Lung (tissue), 12 donors: ENCODE measurements around the gene TUSC2. TPM values are rescaled to one million over a fixed set of nuclear protein-coding genes. Genes with fewer than 3 reads are reported as not detected.

Experiments
- ATAC-seq: fragments of 200-7000 bp; cut with Tn5 transposase; one replicate; pipeline ENCODE4 v1.9.1; 2020; ENCODE audit warnings: moderate number of reproducible peaks; ENCODE audit not compliant: insufficient read depth, low FRiP score
- DNase-seq, 3 donors: peaks; one replicate each; pipeline ENCODE4 v3.0.0-alpha.2; 2013 to 2017
- H3K27ac ChIP-seq, 2 donors: one replicate each; pipeline ENCODE4 v1.5.1; 2013; ENCODE audit warnings: mild to moderate bottlenecking in 2 of 2, moderate library complexity in 2 of 2, control low read depth in 1 of 2, inconsistent platforms in 1 of 2, low read depth in 1 of 2, low read length in 1 of 2
- H3K27me3 ChIP-seq, 3 donors: one replicate each; pipeline ENCODE4 v1.5.1; 2013; ENCODE audit warnings: low read length in 2 of 3; ENCODE audit not compliant: control insufficient read depth in 3 of 3, insufficient read depth in 3 of 3
- H3K36me3 ChIP-seq, 4 donors: one replicate each; pipeline ENCODE4 v1.5.1; 2013; ENCODE audit warnings: low read length in 4 of 4, mild to moderate bottlenecking in 1 of 4, moderate library complexity in 1 of 4; ENCODE audit not compliant: control insufficient read depth in 4 of 4, insufficient read depth in 4 of 4
- H3K4me1 ChIP-seq, 5 donors: one replicate each; pipeline ENCODE4 v1.5.1; 2013; ENCODE audit warnings: low read length in 5 of 5, mild to moderate bottlenecking in 2 of 5, moderate library complexity in 1 of 5; ENCODE audit not compliant: control insufficient read depth in 5 of 5, insufficient read depth in 5 of 5
- H3K4me3 ChIP-seq: one replicate; pipeline ENCODE4 v1.5.1; 2013; ENCODE audit warnings: mild to moderate bottlenecking, control low read depth, moderate library complexity
- H3K9ac ChIP-seq, 2 donors: one replicate each; pipeline ENCODE4 v1.5.1; 2013; ENCODE audit warnings: low read length in 2 of 2, control low read depth in 1 of 2; ENCODE audit not compliant: insufficient read depth in 1 of 2
- H3K9me3 ChIP-seq, 4 donors: one replicate each; pipeline ENCODE4 v1.5.1; 2013; ENCODE audit warnings: low read length in 3 of 4, mild to moderate bottlenecking in 1 of 4, moderate library complexity in 1 of 4; ENCODE audit not compliant: control insufficient read depth in 4 of 4, insufficient read depth in 3 of 4
- WGBS, 2 donors: extraction: QIAGEN DNeasy Blood & Tissue Kit; methylation state at CpG; one replicate each; pipeline ENCODE4 v1.1.7; 2013; 5-methylcytosine and 5-hydroxymethylcytosine counted together
- polyA plus RNA-seq, 2 donors: library from polyadenylated mRNA; stranded (reverse); fragments of 200-250 nt; gene quantifications; one replicate each; pipeline ENCODE4 v1.2.1, GENCODE V29; 2013
- total RNA-seq, 2 donors: library from RNA; depleted of rRNA in 1 of 2; stranded (reverse); fragments of >200 nt in 1 of 2; gene quantifications; one replicate each; pipeline ENCODE4 v1.2.1, GENCODE V29; 2014 to 2021
- TF ChIP-seq, protein P1 (sequence below): IDR thresholded peaks from 2 replicates; pipeline ENCODE4 v1.5.1; 2012; ENCODE audit warnings: mild to moderate bottlenecking; ENCODE audit errors: control extremely low read depth, extremely low read depth
- donor health status: control.
- donor health status: control.
- donor health status: Bipolar disorder and iron deficiency.
- donor health status: healthy.
- donor health status: DM: yes; HTN: yes; CAD: no.

TUSC2 gene
- total and polyA plus RNA-seq, 4 donors, result 11.1 to 54.5 (median 30.5) TPM

DNA sequence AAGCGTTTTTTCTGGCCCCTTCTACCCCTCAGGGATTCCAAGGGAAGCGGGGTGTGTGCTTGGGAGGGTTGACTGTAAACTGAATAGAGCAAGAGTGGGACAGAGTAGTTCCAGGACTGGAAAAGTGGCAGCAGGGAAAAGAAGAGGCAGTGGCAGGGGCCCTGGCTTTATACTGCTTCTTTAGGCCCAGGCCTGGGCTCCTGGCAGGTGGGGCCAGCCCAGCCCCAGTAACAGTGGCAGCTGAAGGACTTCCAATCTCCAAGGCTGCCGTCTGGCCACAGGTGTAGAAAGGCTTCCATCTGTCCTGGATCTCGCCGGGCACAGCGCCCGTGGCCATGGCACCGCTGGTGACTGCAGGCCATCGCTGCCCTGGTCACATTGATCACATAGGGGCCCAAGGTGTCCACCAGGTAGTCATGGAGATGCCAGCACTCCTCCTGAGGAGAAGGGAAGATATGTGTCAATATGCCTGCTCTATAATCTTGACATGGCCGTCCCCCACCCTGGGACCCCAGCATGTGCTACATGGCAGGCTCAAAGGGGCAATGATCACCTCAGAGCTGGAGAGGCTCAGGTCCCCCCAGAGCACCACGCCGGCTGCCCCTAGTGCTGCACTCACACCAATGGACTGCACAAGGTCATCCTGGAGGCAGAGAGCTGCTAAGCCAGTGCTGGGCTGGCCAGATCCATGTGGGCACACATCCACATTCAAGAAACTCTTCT, 34.8 kb downstream of the TUSC2 start:
- no peak for ATAC-seq
- no peak overlapping the region for H3K4me3 ChIP-seq
- H3K27ac ChIP-seq, result peak overlapping the region; percentile 74 to 94
- DNase-seq, result peak in 1 of 3 donors; percentile 10
- H3K27me3 ChIP-seq, result no peaks in the 10 kb centered on the region
- H3K9me3 ChIP-seq, result no peaks in the 10 kb centered on the region
- H3K4me1 ChIP-seq, result peaks cover 0 to 17% (median 0%) of the 10 kb centered on the region in 5 donors
- 84 to 85% methylated on average over 12 of the region's 12 CpGs for WGBS, 2 donors
- H3K36me3 ChIP-seq, result peaks cover 3 to 28% (median 7%) of the 10 kb centered on the region in 4 donors
- H3K9ac ChIP-seq, result no peak overlapping the region
- TF ChIP-seq, protein P1, sequence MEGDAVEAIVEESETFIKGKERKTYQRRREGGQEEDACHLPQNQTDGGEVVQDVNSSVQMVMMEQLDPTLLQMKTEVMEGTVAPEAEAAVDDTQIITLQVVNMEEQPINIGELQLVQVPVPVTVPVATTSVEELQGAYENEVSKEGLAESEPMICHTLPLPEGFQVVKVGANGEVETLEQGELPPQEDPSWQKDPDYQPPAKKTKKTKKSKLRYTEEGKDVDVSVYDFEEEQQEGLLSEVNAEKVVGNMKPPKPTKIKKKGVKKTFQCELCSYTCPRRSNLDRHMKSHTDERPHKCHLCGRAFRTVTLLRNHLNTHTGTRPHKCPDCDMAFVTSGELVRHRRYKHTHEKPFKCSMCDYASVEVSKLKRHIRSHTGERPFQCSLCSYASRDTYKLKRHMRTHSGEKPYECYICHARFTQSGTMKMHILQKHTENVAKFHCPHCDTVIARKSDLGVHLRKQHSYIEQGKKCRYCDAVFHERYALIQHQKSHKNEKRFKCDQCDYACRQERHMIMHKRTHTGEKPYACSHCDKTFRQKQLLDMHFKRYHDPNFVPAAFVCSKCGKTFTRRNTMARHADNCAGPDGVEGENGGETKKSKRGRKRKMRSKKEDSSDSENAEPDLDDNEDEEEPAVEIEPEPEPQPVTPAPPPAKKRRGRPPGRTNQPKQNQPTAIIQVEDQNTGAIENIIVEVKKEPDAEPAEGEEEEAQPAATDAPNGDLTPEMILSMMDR, result no peak

DNA sequence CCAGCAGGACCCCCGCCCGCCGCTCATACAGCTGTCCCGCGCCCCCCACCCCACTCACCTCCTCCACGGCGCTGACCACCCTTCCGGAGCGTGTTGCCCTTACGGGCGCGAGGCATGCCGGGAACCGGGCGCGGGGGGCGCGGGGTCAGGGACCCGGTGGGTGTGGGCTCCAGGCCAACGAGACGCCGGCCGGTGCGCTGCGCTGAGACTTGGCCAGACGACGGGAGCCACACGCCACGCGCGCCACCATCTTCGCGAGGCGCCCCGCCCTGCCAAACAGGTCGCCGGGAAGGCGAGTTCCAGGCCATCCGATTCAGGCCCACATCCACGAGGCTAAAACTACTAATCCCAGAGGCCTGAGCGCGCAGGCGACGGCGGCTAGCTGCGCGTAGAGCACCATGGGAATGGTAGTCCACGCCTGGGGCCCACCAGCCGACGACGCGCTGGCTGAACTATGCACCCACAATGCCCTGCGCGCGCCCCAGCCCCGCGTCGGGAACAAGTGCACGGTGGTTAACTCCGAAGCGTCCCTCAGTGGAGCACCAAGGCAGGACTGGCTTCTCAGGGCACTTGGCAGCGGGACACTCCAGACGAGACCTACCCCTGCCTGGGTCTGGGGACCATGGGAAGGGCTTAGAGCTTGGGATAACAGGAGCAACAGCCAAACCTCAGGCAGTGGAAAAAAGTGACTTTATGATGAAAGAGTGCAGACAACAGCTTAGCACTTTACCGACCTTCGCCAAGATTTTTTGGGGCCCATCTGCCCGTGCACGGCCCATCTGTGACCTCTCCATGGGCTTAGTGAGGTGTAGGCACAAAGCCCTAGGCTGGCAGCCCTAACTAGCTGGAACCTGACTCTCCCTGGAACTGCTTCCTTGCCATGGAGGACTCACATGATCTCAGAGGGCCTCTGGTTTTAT, 35.6 kb downstream of the TUSC2 start, which contains the start of gene IFRD2:
Gene IFRD2 (minus strand): TSS at position 271 of the 920 bp plus-strand sequence. CDS start 155 bp downstream, at position 116.
- no peaks in the 10 kb centered on the region for H3K27me3 ChIP-seq
- ATAC-seq (peak; percentile 98), DNase-seq (peak; percentile 98)
- H3K9me3 ChIP-seq, result no peaks in the 10 kb centered on the region
- H3K9ac ChIP-seq, result peak within 1 kb of the TSS; percentile 20 to 61
- peak within 1 kb of the TSS; percentile 81 for H3K4me3 ChIP-seq
- peaks cover 3 to 35% (median 8%) of the 10 kb centered on the region in 4 donors for H3K36me3 ChIP-seq
- TF ChIP-seq, protein P1, result peak; percentile 2
- H3K27ac ChIP-seq, result peak within 1 kb of the TSS; percentile 83 to 94
- 2% methylated on average over 49 to 67 of the region's 67 CpGs for WGBS, 2 donors
- peaks cover 0 to 14% (median 0%) of the 10 kb centered on the region in 5 donors for H3K4me1 ChIP-seq

DNA sequence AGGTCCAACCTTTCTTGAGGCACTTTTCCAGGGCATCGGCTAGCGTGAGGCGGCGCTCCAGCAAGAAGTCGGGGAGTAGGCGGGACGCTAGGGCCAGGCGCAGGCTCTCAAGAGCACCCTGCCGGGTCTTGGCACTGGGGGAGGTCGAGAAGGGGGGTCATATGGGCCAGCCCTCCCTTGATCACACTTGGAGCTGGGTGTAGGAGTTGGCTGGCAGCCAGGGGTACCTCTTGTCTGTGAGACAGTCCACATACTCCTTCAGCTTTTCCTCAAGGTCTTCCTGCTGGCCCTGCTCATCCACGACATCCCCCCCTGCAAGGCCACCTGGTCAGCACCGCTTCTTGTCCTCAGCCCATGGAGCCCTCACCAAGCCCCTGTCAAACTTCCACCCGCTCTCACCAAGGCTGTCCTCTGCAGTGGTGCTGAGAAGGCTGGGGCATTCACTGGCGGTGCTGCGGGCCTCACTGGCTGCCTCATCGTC, 37.8 kb downstream of the TUSC2 start:
- 89 to 94% methylated on average over 16 of the region's 16 CpGs for WGBS, 2 donors
- H3K36me3 ChIP-seq, result peaks cover 3 to 43% (median 12%) of the 10 kb centered on the region in 4 donors
- TF ChIP-seq, protein P1, result no peak
- H3K27me3 ChIP-seq, result no peaks in the 10 kb centered on the region
- no peak overlapping the region for H3K9ac ChIP-seq
- H3K27ac ChIP-seq, result no peak overlapping the region
- H3K9me3 ChIP-seq, result no peaks in the 10 kb centered on the region
- ATAC-seq, result no peak
- peaks cover 0 to 14% (median 3%) of the 10 kb centered on the region in 5 donors for H3K4me1 ChIP-seq
- H3K4me3 ChIP-seq, result no peak overlapping the region
- no peak for DNase-seq
